ENCODE results near the gene ITGA2.

Gene ITGA2

GRCh38 chr5:53114988-53115387, 125.8 kb downstream of the ITGA2 start:
- no peak for DNase-seq (ENCODE audit: low read depth in 1 of 2, low spot score in 1 of 2)
- H3K27me3 ChIP-seq (ENCODE audit: insufficient read depth, poor library complexity, severe bottlenecking) = peaks cover 2% of the 10 kb centered on the region
- no peak overlapping the region for H3K27ac ChIP-seq (replicated peaks)
- H3K4me3 ChIP-seq (replicated peaks; ENCODE audit: insufficient read depth, low read length) = no peak overlapping the region
- no peak for TF ChIP-seq GABPA (IDR thresholded peaks at IDR 0.05; ENCODE audit: low read depth)
- no peak for TF ChIP-seq REST (IDR thresholded peaks at IDR 0.05; ENCODE audit: insufficient replicate concordance, low read depth)
- TF ChIP-seq POLR2AphosphoS5 (IDR thresholded peaks at IDR 0.05; ENCODE audit: low read depth) = no peak

GRCh38 chr5:53116597-53116996, 127.4 kb downstream of the ITGA2 start:
- TF ChIP-seq REST (IDR thresholded peaks at IDR 0.05; ENCODE audit: insufficient replicate concordance, low read depth) (no peak), GABPA (IDR thresholded peaks at IDR 0.05; ENCODE audit: low read depth) (no peak), CTCF (IDR thresholded peaks at IDR 0.05; ENCODE audit: insufficient read depth, low read length) (no peak), SPI1 (IDR thresholded peaks at IDR 0.05; ENCODE audit: borderline replicate concordance, low read depth) (no peak), POLR2AphosphoS5 (IDR thresholded peaks at IDR 0.05; ENCODE audit: low read depth) (no peak)
- Histone ChIP-seq H3K4me3 (replicated peaks; ENCODE audit: insufficient read depth, low read length) (no peak overlapping the region), H3K27ac (replicated peaks) (no peak overlapping the region), H3K27me3 (ENCODE audit: insufficient read depth, poor library complexity, severe bottlenecking) (peaks cover 2% of the 10 kb centered on the region)
- no peak for DNase-seq (ENCODE audit: low read depth in 1 of 2, low spot score in 1 of 2)

GRCh38 chr5:53118879-53119278, 129.7 kb downstream of the ITGA2 start:
- H3K4me3 ChIP-seq (replicated peaks; ENCODE audit: insufficient read depth, low read length) = no peak overlapping the region
- DNase-seq (ENCODE audit: low read depth in 1 of 2, low spot score in 1 of 2) = no peak
- no peak for TF ChIP-seq SPI1 (IDR thresholded peaks at IDR 0.05; ENCODE audit: borderline replicate concordance, low read depth)
- no peak for TF ChIP-seq CTCF (IDR thresholded peaks at IDR 0.05; ENCODE audit: insufficient read depth, low read length)
- TF ChIP-seq GABPA (IDR thresholded peaks at IDR 0.05; ENCODE audit: low read depth) = no peak
- TF ChIP-seq POLR2AphosphoS5 (IDR thresholded peaks at IDR 0.05; ENCODE audit: low read depth) = no peak
- TF ChIP-seq REST (IDR thresholded peaks at IDR 0.05; ENCODE audit: insufficient replicate concordance, low read depth) = no peak
- H3K27me3 ChIP-seq (ENCODE audit: insufficient read depth, poor library complexity, severe bottlenecking) = peaks cover 2% of the 10 kb centered on the region
- no peak overlapping the region for H3K27ac ChIP-seq (replicated peaks)

DNA sequence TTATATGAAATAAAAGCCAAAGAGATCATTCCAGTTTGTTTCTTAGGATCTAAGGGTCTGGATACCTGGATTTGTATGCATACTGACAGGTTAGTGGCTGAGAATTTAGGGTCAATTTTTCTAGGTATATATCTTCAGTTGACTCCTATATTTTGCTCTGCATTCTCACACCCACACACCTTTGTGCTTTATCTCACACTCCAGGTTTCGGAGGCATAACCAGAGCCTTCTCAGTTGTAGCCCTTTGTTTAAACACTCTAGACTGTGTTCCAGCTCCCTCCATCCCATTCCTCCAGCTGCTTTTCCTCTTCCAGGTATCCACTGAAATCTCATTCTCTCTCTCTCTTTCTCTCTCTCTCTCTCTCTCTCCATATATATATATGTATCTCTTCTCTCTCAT, 131.0 kb downstream of the ITGA2 start:
- H3K4me3 ChIP-seq (replicated peaks; ENCODE audit: insufficient read depth, low read length) = no peak overlapping the region
- peaks cover 2% of the 10 kb centered on the region for H3K27me3 ChIP-seq (ENCODE audit: insufficient read depth, poor library complexity, severe bottlenecking)
- no peak overlapping the region for H3K27ac ChIP-seq (replicated peaks)
- no peak for DNase-seq (ENCODE audit: low read depth in 1 of 2, low spot score in 1 of 2)
- TF ChIP-seq POLR2AphosphoS5 (IDR thresholded peaks at IDR 0.05; ENCODE audit: low read depth) (no peak), GABPA (IDR thresholded peaks at IDR 0.05; ENCODE audit: low read depth) (no peak), CTCF (IDR thresholded peaks at IDR 0.05; ENCODE audit: insufficient read depth, low read length) (no peak), SPI1 (IDR thresholded peaks at IDR 0.05; ENCODE audit: borderline replicate concordance, low read depth) (no peak), REST (IDR thresholded peaks at IDR 0.05; ENCODE audit: insufficient replicate concordance, low read depth) (no peak)
